Thoracic aorta (tissue), 2 donors: ENCODE measurements around the gene SOAT1. TPM values are rescaled to one million over a fixed set of nuclear protein-coding genes. Genes with fewer than 3 reads are reported as not detected.

Experiments
- ATAC-seq: fragments of 150-250 bp; one replicate; pipeline ENCODE4 v1.8.0; 2017; ENCODE audit warnings: low read depth; ENCODE audit not compliant: insufficient number of reproducible peaks, low FRiP score
- DNase-seq: peaks from one replicate; pipeline ENCODE4 v3.0.0-alpha.2; 2020; ENCODE audit warnings: low spot score
- H3K27ac ChIP-seq, 2 donors: fragments of 200-600 bp; sonication (generic); 1 replicate in 1 of 2; 2 replicates in 1 of 2; pipeline ENCODE4 v1.5.1; 2016; ENCODE audit warnings: mild to moderate bottlenecking in 2 of 2, moderate library complexity in 2 of 2
- H3K27me3 ChIP-seq: fragments of 200-600 bp; sonication (generic); replicated peaks from 2 replicates; pipeline ENCODE4 v1.6.0; 2016; ENCODE audit warnings: mild to moderate bottlenecking; ENCODE audit not compliant: insufficient read depth
- H3K36me3 ChIP-seq: fragments of 200-600 bp; sonication (generic); one replicate; pipeline ENCODE4 v1.5.1; 2016
- H3K4me1 ChIP-seq, 2 donors: fragments of 200-600 bp; sonication (generic); 1 replicate in 1 of 2; 2 replicates in 1 of 2; pipeline versions ENCODE4 v1.5.1 to v1.6.0; 2016; ENCODE audit warnings: low read depth in 2 of 2, mild to moderate bottlenecking in 1 of 2; ENCODE audit not compliant: control insufficient read depth in 1 of 2
- H3K4me3 ChIP-seq: fragments of 200-600 bp; sonication (generic); 2 replicates; pipeline ENCODE4 v1.5.1; 2016; ENCODE audit warnings: mild to moderate bottlenecking
- H3K9me3 ChIP-seq: fragments of 200-600 bp; sonication (generic); 2 replicates; pipeline ENCODE4 v1.5.1; 2016
- total RNA-seq, 2 donors: library from RNA; depleted of rRNA; stranded (reverse); fragments of >200 nt; gene quantifications; one replicate each; pipeline versions ENCODE4 v1.1.0 to v1.2.3, GENCODE V29; 2016
- TF ChIP-seq, protein P1 (sequence below): fragments of 200-600 bp; sonication (generic); IDR thresholded peaks from one replicate; pipeline ENCODE4 v1.5.1; 2019; ENCODE audit warnings: antibody characterized with exemption

Gene SOAT1
- total RNA-seq, 2 donors from 2014 or later = 14.5 to 29.5 TPM

DNA sequence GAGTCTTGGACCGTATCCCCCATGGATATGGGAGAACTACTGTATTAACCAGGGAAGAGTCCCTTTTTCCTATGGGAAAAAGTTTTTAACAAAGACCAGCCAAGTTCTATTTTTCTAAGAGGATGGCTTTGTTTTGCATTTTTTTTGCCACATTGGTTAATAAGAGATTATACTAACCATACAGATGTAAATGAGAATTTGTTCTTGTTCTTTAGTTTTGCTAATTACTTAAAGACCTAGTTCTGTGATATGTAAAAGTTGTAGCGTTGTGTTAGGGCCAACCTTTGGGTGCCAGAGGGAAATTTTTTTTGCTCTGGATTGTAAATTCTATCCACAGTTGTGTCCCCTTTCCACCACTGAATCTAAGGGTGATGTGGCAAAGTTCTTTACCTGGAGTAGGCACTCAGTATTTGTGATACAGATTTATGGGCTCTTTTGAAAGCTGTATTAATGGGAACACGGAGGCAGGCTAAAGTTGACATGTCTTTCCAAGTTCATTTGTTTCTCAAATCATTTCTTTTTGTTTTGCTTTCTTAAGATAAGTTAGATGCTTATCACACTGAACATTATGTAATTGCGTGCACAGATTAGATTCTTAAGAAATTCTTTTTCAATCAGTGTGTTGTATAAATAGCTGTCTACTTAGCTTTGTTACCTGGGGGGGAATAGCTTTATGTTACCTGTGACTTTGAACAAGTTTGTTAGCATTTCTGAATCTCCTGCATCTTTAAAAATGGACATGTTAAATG, 2.9 kb downstream of the SOAT1 start:
- no peak for ATAC-seq
- Histone ChIP-seq H3K27me3 (no peaks in the 10 kb centered on the region), H3K9me3 (no peaks in the 10 kb centered on the region), H3K27ac (no peak overlapping the region), H3K4me1 (peaks cover 20 to 25% of the 10 kb centered on the region in 2 donors), H3K4me3 (no peak overlapping the region), H3K36me3 (no peaks in the 10 kb centered on the region)
- TF ChIP-seq, protein P1, sequence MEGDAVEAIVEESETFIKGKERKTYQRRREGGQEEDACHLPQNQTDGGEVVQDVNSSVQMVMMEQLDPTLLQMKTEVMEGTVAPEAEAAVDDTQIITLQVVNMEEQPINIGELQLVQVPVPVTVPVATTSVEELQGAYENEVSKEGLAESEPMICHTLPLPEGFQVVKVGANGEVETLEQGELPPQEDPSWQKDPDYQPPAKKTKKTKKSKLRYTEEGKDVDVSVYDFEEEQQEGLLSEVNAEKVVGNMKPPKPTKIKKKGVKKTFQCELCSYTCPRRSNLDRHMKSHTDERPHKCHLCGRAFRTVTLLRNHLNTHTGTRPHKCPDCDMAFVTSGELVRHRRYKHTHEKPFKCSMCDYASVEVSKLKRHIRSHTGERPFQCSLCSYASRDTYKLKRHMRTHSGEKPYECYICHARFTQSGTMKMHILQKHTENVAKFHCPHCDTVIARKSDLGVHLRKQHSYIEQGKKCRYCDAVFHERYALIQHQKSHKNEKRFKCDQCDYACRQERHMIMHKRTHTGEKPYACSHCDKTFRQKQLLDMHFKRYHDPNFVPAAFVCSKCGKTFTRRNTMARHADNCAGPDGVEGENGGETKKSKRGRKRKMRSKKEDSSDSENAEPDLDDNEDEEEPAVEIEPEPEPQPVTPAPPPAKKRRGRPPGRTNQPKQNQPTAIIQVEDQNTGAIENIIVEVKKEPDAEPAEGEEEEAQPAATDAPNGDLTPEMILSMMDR = no peak
- no peak for DNase-seq

DNA sequence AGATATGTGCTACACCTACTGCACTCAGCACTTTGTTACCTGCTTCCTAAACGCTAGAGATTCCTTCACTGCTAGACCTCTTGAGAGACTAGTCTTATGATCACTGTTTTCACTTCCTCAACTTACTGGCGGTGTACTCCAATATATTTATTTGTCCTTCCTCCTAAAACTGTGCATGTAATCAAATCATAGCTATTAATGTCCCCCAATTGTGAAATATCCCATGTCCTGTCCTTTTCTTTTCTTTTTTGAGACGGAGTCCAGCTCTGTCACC, 3.4 kb downstream of the SOAT1 start:
- Histone ChIP-seq H3K4me3 (no peak overlapping the region), H3K4me1 (peaks cover 20 to 25% of the 10 kb centered on the region in 2 donors), H3K9me3 (no peaks in the 10 kb centered on the region), H3K27ac (no peak overlapping the region), H3K27me3 (no peaks in the 10 kb centered on the region), H3K36me3 (no peaks in the 10 kb centered on the region)
- no peak for ATAC-seq
- TF ChIP-seq, protein P1 = no peak
- DNase-seq = no peak

DNA sequence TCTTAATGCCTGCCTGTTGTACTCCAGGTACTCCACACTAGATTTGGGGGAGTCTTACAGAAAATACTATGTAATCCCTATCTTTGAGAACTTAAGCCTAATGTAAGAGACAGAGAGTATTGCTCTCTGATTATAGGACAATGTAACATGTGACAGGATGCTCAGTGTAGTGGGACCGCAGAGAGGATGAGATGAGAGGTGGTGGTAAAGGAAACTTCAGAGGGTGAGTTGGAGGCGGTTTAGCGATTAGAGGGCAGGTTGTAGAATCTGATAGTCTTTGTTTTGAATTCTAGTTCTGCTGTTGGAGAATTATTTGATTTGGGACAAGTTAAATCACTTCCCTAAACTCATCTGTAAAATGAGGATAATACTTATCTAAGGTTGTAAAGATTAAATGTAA, 5.4 kb downstream of the SOAT1 start:
- no peak for ATAC-seq
- H3K4me1 ChIP-seq = peaks cover 13 to 14% of the 10 kb centered on the region in 2 donors
- peaks cover 5% of the 10 kb centered on the region for H3K36me3 ChIP-seq
- DNase-seq = no peak
- TF ChIP-seq, protein P1 = no peak
- no peak overlapping the region for H3K27ac ChIP-seq
- no peak overlapping the region for H3K4me3 ChIP-seq
- no peaks in the 10 kb centered on the region for H3K9me3 ChIP-seq
- H3K27me3 ChIP-seq = no peaks in the 10 kb centered on the region

DNA sequence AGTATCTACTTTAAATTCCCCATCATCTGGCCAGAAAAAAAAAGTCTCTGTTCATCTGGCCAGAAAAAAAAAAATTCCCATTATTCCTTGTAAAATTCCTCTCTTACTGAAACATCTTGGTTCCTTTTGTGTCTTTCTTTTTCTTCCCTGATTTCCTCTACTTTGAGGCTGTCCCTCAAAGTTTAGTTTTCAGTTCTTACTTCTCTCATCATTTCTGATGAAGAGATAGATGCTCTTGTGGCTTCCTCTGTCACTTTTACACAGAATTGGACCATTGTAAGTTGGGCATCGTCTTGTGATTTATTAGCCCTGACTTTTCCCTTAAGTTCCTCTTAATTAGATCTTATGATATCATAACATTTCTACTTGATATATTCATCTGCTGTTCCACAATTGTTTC, 6.5 kb downstream of the SOAT1 start:
- no peak for DNase-seq
- TF ChIP-seq, protein P1 = no peak
- H3K36me3 ChIP-seq = peaks cover 5% of the 10 kb centered on the region
- no peak overlapping the region for H3K27ac ChIP-seq
- ATAC-seq = no peak
- H3K4me1 ChIP-seq = peaks cover 4 to 12% of the 10 kb centered on the region in 2 donors
- no peaks in the 10 kb centered on the region for H3K27me3 ChIP-seq
- no peaks in the 10 kb centered on the region for H3K9me3 ChIP-seq
- no peak overlapping the region for H3K4me3 ChIP-seq

DNA sequence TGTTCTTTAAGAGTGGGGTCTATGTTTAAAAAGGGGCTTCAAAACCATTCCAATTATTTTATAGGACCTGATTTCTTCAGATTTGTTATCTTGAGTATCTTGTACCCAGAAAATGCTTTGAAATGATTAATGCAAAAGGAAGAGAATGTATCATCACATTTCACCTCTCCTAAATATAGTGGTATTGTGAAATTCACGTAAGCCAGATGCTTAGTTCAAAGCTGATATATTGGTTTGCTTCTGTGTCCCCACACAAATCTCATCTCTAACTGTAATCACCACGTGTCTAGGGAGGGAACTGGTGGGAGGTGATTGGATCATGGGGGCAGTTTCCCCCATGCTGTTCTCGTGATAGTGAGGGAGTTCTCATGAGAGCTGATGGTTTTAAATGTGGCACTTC, 8.5 kb downstream of the SOAT1 start:
- H3K36me3 ChIP-seq = peaks cover 5% of the 10 kb centered on the region
- no peaks in the 10 kb centered on the region for H3K27me3 ChIP-seq
- DNase-seq (no peak), ATAC-seq (no peak)
- no peak overlapping the region for H3K4me3 ChIP-seq
- TF ChIP-seq, protein P1 = no peak
- peaks cover 0 to 4% of the 10 kb centered on the region in 2 donors for H3K4me1 ChIP-seq
- no peaks in the 10 kb centered on the region for H3K9me3 ChIP-seq
- no peak overlapping the region for H3K27ac ChIP-seq
